K562 (cell line): Measurements from ENCODE around the gene ACTN4. TPM values are rescaled to one million over a fixed set of nuclear protein-coding genes. Genes with fewer than 3 reads are reported as not detected.

Experiments used
- ATAC-seq: fragments of 200-7000 bp; cut with Tn5 transposase; 3 replicates; pipeline ENCODE4 v1.9.1; 2020; ENCODE audit warnings: moderate library complexity
- BruUV-seq: library from RNA; stranded (reverse); fragments of 400-500 nt; replicated peaks from 2 replicates; lab custom pipeline; 2021; lab: Mats Ljungman, UMichigan
- CTCF ChIA-PET: fragments of 300-600 bp; formaldehyde crosslinking; extraction: SDS; loops from one replicate; lab custom pipeline; 2021; ENCODE audit warnings: low intra/inter-chr PET ratio; lab: Yijun Ruan, JAX
- POLR2A ChIA-PET: fragments of 300-600, 350-650 bp; sonication (Branson Sonifier 250); formaldehyde crosslinking; extraction: SDS; loops from one replicate; lab custom pipeline; 2021; ENCODE audit warnings: antibody characterized with exemption, inconsistent platforms; lab: Yijun Ruan, JAX
- DNase-seq, 4 experiments: peaks; one replicate each; pipeline versions ENCODE4 v3.0.0 to v3.0.0-alpha.2; 2011 to 2018; ENCODE audit warnings: low spot score in 3 of 4, mixed read lengths in 3 of 4; ENCODE audit errors: extremely low read depth in 1 of 4
- FAIRE-seq: peaks from 2 replicates; lab custom pipeline; 2011; peaks lifted over from hg19 to GRCh38; lab: Jason Lieb, UNC
- H2AFZ ChIP-seq: 2 replicates; pipeline ENCODE4 v1.6.0; 2011; ENCODE audit warnings: low read depth, low read length, control low read depth, inconsistent platforms
- H3K27ac ChIP-seq: fragments of 200-600 bp; 3 replicates; pipeline ENCODE4 v1.8.0; 2011; ENCODE audit warnings: low read depth, mild to moderate bottlenecking, control low read depth, inconsistent platforms, low read length, moderate library complexity, mixed read lengths; ENCODE audit errors: extremely low read depth
- H3K27me3 ChIP-seq, 2 experiments: fragments of 300-600 bp in 1 of 2; 2 replicates in 1 of 2; 3 replicates in 1 of 2; pipeline versions ENCODE4 v1.6.0 to v1.8.0; 2011; ENCODE audit warnings: inconsistent platforms in 2 of 2, low read length in 2 of 2, mild to moderate bottlenecking in 1 of 2, mixed read lengths in 1 of 2, moderate library complexity in 1 of 2; ENCODE audit not compliant: control insufficient read depth in 2 of 2, insufficient read depth in 2 of 2
- H3K36me3 ChIP-seq: fragments of 300-600 bp; 3 replicates; pipeline ENCODE4 v1.8.0; 2011; ENCODE audit warnings: mild to moderate bottlenecking, low read length, inconsistent platforms; ENCODE audit not compliant: control insufficient read depth, insufficient read depth
- H3K4me1 ChIP-seq, 2 experiments: fragments of 200-600 bp in 1 of 2; replicated peaks in 1 of 2; 2 replicates in 1 of 2; 3 replicates in 1 of 2; pipeline versions ENCODE4 v1.5.1 to v1.8.0; 2011; ENCODE audit warnings: inconsistent platforms in 2 of 2, low read length in 2 of 2, mild to moderate bottlenecking in 1 of 2, mixed read lengths in 1 of 2, moderate library complexity in 1 of 2; ENCODE audit not compliant: control insufficient read depth in 2 of 2, insufficient read depth in 2 of 2
- H3K4me2 ChIP-seq: 2 replicates; pipeline ENCODE4 v1.6.1; 2011; ENCODE audit warnings: low read length, control low read depth, inconsistent platforms, mixed read lengths; ENCODE audit not compliant: insufficient read depth
- H3K4me3 ChIP-seq: fragments of 200-600 bp; sonication (generic), shearing (Covaris generic); 2 replicates; pipeline ENCODE4 v1.5.1; 2016; ENCODE audit warnings: control low read depth, inconsistent platforms
- H3K79me2 ChIP-seq: fragments of 200-600 bp; 3 replicates; pipeline ENCODE4 v1.8.0; 2011; ENCODE audit warnings: low read length, inconsistent platforms; ENCODE audit not compliant: control insufficient read depth, insufficient read depth
- H3K9ac ChIP-seq, 2 experiments: 2 replicates each; pipeline versions ENCODE4 v1.6.0 to v1.6.1; 2011; ENCODE audit warnings: low read depth in 2 of 2, low read length in 2 of 2, control low read depth in 1 of 2, inconsistent platforms in 1 of 2, mild to moderate bottlenecking in 1 of 2, mixed read lengths in 1 of 2; ENCODE audit not compliant: insufficient read depth in 1 of 2
- H3K9me1 ChIP-seq: one replicate; pipeline ENCODE4 v1.6.0; 2011; ENCODE audit warnings: inconsistent platforms, mild to moderate bottlenecking, low read length, moderate library complexity; ENCODE audit not compliant: control insufficient read depth, insufficient read depth
- H3K9me3 ChIP-seq: replicated peaks from 2 replicates; pipeline ENCODE4 v1.5.1; 2011; ENCODE audit warnings: low read depth, low read length, inconsistent platforms; ENCODE audit not compliant: control insufficient read depth, insufficient read depth
- H4K20me1 ChIP-seq: replicated peaks from 2 replicates; pipeline ENCODE4 v1.6.1; 2011; ENCODE audit warnings: low read length, inconsistent platforms, mixed read lengths; ENCODE audit not compliant: control insufficient read depth, insufficient read depth
- GABPB1 ChIP-seq: sonication (generic); formaldehyde crosslinking; IDR thresholded peaks from 2 replicates; pipeline ENCODE4 v1.8.0; 2022; ENCODE audit warnings: mild to moderate bottlenecking, missing genetic modification reagents
- SAFB2 ChIP-seq: fragments of 200-400 bp; formaldehyde crosslinking; IDR thresholded peaks from 2 replicates; pipeline ENCODE4 v1.6.1; 2018; ENCODE audit warnings: borderline replicate concordance, low read length, low read depth, moderate library complexity; ENCODE audit not compliant: severe bottlenecking
- WGBS: fragments of 100-300 bp; shearing (Covaris generic); methylation state at CpG from one replicate; pipeline ENCODE4 v1.1.6; 2016; ENCODE audit warnings: low coverage, mixed read lengths; ENCODE audit not compliant: insufficient coverage; ENCODE audit errors: missing lambda C conversion rate; 5-methylcytosine and 5-hydroxymethylcytosine counted together
- in situ Hi-C: fragments of 300-500 bp; cut with MboI; formaldehyde crosslinking; loops from 4 replicates; pipeline ENCODE4 v1.15.0; 2018; ENCODE audit warnings: inconsistent platforms, mixed read lengths
- intact Hi-C: fragments of 100-400 bp; cut with micrococcal nuclease; formaldehyde crosslinking; loops from 2 replicates; pipeline ENCODE4 v1.14.2; 2022
- polyA plus RNA-seq, 8 experiments: library from polyadenylated mRNA; depleted of rRNA in 4 of 8; stranded (reverse) in 5 of 8; unstranded in 3 of 8; fragments of >200 nt; fragmentation: Nextera tagmentation in 2 of 8; fragmentation: Illumina TruSeq in 1 of 8; extraction: Ambion mirVana in 2 of 8; extraction: Trizol in 1 of 8; gene quantifications; 2 replicates each; pipeline versions ENCODE4 v1.2.1 to v1.2.3, GENCODE V29; 2011 to 2014; ENCODE audit warnings: inconsistent platforms in 1 of 8, missing spikeins in 1 of 8
- total RNA-seq, 7 experiments: library from RNA; depleted of rRNA in 6 of 7; stranded (reverse); fragments of >200 nt in 6 of 7; fragmentation: Illumina TruSeq in 2 of 7; extraction: Trizol in 2 of 7; gene quantifications; 2 replicates each; pipeline versions ENCODE4 v1.2.1 to v1.2.3, GENCODE V29; 2011 to 2021; ENCODE audit warnings: low replicate concordance in 1 of 7
- TF ChIP-seq, protein P1 (sequence below): fragments of 250-450 bp; sonication (Bioruptor Pico); IDR thresholded peaks from 2 replicates; pipeline ENCODE4 v1.9.0; 2021; ENCODE audit warnings: mild to moderate bottlenecking
- TF ChIP-seq, protein P2 (sequence below): sonication (generic); formaldehyde crosslinking; IDR thresholded peaks from 2 replicates; pipeline ENCODE4 v1.8.0; 2022; ENCODE audit warnings: missing genetic modification reagents, mild to moderate bottlenecking, moderate library complexity, borderline replicate concordance

Gene ACTN4
- total and polyA plus RNA-seq, 9 of the 15 experiments (the other 6 are each of a cell fraction or from before 2014, with no cell fraction given): 3.1 to 385 (median 125) TPM

DNA sequence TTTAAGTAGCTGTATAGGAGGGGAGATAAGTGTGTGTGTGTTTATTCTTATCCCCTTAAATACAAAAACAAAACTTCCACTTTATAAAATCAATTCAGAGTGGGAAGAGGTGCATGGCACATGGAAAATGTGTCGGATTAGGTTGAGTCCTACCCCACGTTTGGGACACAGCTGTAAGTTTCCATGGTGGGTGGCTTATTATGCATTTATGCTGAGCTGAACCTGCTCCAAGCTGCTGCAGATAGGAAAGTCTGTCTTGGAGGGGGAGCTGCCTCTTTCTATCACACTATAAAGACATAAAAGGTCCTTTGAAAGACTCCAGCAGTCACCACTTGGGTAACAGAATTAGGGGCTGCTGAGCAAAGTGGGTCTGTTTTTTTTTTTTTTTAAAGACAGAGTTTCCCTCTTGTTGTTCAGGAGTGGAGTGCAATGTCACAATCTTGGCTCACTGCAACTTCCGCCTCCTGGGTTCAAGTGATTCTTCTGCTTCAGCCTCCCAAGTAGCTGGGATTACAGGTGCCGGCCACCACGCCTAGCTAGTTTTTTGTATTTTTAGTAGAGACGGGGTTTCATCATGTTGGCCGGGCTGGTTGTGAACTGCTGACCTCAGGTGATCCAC lies 15.2 kb downstream of the ACTN4 start:
- FAIRE-seq: no peak
- no peak overlapping the region for H3K4me3 ChIP-seq
- ATAC-seq: no peak
- peaks cover 70% of the 10 kb centered on the region for H3K36me3 ChIP-seq
- no peak overlapping the region for H2AFZ ChIP-seq
- BruUV-seq: no TSS peak
- TF ChIP-seq, protein P1, sequence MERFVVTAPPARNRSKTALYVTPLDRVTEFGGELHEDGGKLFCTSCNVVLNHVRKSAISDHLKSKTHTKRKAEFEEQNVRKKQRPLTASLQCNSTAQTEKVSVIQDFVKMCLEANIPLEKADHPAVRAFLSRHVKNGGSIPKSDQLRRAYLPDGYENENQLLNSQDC: no peak
- TF ChIP-seq SAFB2: no peak
- TF ChIP-seq, protein P2, sequence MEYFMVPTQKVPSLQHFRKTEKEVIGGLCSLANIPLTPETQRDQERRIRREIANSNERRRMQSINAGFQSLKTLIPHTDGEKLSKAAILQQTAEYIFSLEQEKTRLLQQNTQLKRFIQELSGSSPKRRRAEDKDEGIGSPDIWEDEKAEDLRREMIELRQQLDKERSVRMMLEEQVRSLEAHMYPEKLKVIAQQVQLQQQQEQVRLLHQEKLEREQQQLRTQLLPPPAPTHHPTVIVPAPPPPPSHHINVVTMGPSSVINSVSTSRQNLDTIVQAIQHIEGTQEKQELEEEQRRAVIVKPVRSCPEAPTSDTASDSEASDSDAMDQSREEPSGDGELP: 0 out of 2 replicates have a peak, but pooled peaks have one; percentile 17
- peak; percentile 31; the same call in 1 of the 2 replicates for TF ChIP-seq GABPB1 (CRISPR knock-in tag)
- H3K27ac ChIP-seq: peak overlapping the region; percentile 51; the same call in 1 of the 3 replicates
- H3K9me3 ChIP-seq: no peaks in the 10 kb centered on the region
- peaks cover 43 to 87% of the 10 kb centered on the region in 2 experiments for H3K4me1 ChIP-seq
- H3K79me2 ChIP-seq: peaks cover 97% of the 10 kb centered on the region
- H4K20me1 ChIP-seq: peaks cover 65% of the 10 kb centered on the region
- DNase-seq: no peak
- ChIA-PET POLR2A (interaction anchor here (0.7 to 5.2 kb wide), 11 partner anchors 8 to 330 kb away, joined by 3 to 31 read pairs (median 5); partner anchors contain the start of gene ACTN4), CTCF (no interaction called here)
- no peaks in the 10 kb centered on the region for H3K27me3 ChIP-seq
- intact Hi-C loops: no loop called here
- H3K9me1 ChIP-seq: peaks cover 9% of the 10 kb centered on the region
- H3K9ac ChIP-seq: no peak overlapping the region; a peak in 1 of 4 replicates
- no peak overlapping the region for H3K4me2 ChIP-seq
- in situ Hi-C loops: no loop called here
- WGBS: 55% methylated on average over 6 of the region's 7 CpGs
